Breast epithelium (tissue), 4 donors: ENCODE measurements around the gene PRICKLE2. TPM values are rescaled to one million over a fixed set of nuclear protein-coding genes. Genes with fewer than 3 reads are reported as not detected.

ENCODE experiments used
- DNase-seq, 2 donors: peaks; one replicate each; pipeline ENCODE4 v3.0.0-alpha.2; 2019; ENCODE audit warnings: low spot score in 2 of 2
- H3K27ac ChIP-seq, 2 donors: fragments of 200-600 bp; sonication (generic) in 1 of 2; one replicate each; pipeline ENCODE4 v1.5.1; 2016 to 2019; ENCODE audit warnings: mild to moderate bottlenecking in 1 of 2
- H3K27me3 ChIP-seq, 2 donors: fragments of 200-600 bp; sonication (generic) in 1 of 2; one replicate each; pipeline versions ENCODE4 v1.5.1 to v1.6.0; 2017 to 2019; ENCODE audit warnings: control low read depth in 1 of 2, mild to moderate bottlenecking in 1 of 2
- H3K36me3 ChIP-seq: fragments of 200-600 bp; one replicate; pipeline ENCODE4 v1.5.1; 2019
- H3K4me1 ChIP-seq, 2 donors: fragments of 200-600 bp; sonication (generic); one replicate each; pipeline ENCODE4 v1.5.1; 2016 to 2019; ENCODE audit warnings: control low read depth in 1 of 2
- H3K4me3 ChIP-seq, 3 donors: fragments of 200-600 bp; sonication (generic); 1 replicate in 2 of 3; 2 replicates in 1 of 3; pipeline ENCODE4 v1.5.1; 2016 to 2019; ENCODE audit warnings: mild to moderate bottlenecking in 3 of 3, moderate library complexity in 2 of 3
- H3K9me3 ChIP-seq, 2 donors: fragments of 200-600 bp; sonication (generic) in 1 of 2; one replicate each; pipeline ENCODE4 v1.5.1; 2016 to 2019; ENCODE audit warnings: control low read depth in 1 of 2
- POLR2A ChIP-seq: fragments of 450-650 bp; IDR thresholded peaks from one replicate; pipeline ENCODE4 v1.6.1; 2016; ENCODE audit warnings: antibody characterized with exemption, mild to moderate bottlenecking, moderate library complexity
- POLR2AphosphoS5 ChIP-seq, 3 donors: sonication (generic); formaldehyde crosslinking; IDR thresholded peaks; one replicate each; pipeline ENCODE4 v1.6.1; 2017; ENCODE audit warnings: antibody characterized with exemption in 3 of 3
- intact Hi-C: fragments of 100-400 bp; cut with DNase I; formaldehyde crosslinking; loops from one replicate; pipeline ENCODE4 v1.15.1; 2023; ENCODE audit warnings: low total_unique reads
- total RNA-seq, 3 donors: library from RNA; depleted of rRNA; stranded (reverse); fragments of >200 nt; gene quantifications; one replicate each; pipeline ENCODE4 v1.1.0, GENCODE V29; 2016
- TF ChIP-seq, protein P1 (sequence below), 3 donors: fragments of 450-650 bp; IDR thresholded peaks; one replicate each; pipeline ENCODE4 v1.5.1; 2016 to 2017; ENCODE audit warnings: antibody characterized with exemption in 3 of 3, mild to moderate bottlenecking in 3 of 3, moderate library complexity in 3 of 3

Gene PRICKLE2
- total RNA-seq, 3 donors from 2014 or later = 35.1 to 72.5 (median 44.5) TPM

DNA sequence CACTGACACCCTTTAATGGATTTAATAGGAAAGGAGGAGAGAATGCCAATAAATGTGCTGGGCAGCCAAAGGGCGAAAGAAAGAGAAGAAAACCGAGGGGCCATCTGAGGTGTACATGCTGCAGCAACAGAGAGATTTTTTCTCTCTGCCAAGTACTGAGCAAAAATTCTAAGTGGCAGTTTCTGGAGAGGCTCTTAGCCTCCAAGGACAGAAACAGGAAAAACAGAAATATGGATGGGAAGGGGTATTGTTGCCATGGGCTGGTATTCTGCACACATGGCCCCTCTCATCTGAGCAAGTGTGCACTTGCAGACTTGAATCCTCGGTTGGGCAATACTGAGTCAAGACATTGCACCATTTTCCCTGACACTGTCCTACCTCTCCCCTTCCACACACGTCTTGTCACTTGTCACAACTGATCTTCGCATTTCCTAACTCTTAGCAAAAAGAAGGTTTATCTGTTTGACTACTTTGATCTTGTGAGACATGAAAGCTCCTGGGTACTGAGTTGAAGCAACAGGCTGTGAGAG is 73.9 kb downstream of the PRICKLE2 start:
- Histone ChIP-seq H3K4me3 (no peak overlapping the region), H3K4me1 (peaks cover 0 to 4% of the 10 kb centered on the region in 2 donors), H3K9me3 (no peaks in the 10 kb centered on the region), H3K27me3 (no peaks in the 10 kb centered on the region), H3K36me3 (no peaks in the 10 kb centered on the region), H3K27ac (peak overlapping the region; percentile 70 to 84)
- TF ChIP-seq POLR2AphosphoS5 (IDR thresholded peaks at IDR 0.05) = no peak
- TF ChIP-seq, protein P1, sequence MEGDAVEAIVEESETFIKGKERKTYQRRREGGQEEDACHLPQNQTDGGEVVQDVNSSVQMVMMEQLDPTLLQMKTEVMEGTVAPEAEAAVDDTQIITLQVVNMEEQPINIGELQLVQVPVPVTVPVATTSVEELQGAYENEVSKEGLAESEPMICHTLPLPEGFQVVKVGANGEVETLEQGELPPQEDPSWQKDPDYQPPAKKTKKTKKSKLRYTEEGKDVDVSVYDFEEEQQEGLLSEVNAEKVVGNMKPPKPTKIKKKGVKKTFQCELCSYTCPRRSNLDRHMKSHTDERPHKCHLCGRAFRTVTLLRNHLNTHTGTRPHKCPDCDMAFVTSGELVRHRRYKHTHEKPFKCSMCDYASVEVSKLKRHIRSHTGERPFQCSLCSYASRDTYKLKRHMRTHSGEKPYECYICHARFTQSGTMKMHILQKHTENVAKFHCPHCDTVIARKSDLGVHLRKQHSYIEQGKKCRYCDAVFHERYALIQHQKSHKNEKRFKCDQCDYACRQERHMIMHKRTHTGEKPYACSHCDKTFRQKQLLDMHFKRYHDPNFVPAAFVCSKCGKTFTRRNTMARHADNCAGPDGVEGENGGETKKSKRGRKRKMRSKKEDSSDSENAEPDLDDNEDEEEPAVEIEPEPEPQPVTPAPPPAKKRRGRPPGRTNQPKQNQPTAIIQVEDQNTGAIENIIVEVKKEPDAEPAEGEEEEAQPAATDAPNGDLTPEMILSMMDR (IDR thresholded peaks at IDR 0.05) = no peak
- TF ChIP-seq POLR2A = no peak
- no peak for DNase-seq
- intact Hi-C loops = no loop called here

DNA sequence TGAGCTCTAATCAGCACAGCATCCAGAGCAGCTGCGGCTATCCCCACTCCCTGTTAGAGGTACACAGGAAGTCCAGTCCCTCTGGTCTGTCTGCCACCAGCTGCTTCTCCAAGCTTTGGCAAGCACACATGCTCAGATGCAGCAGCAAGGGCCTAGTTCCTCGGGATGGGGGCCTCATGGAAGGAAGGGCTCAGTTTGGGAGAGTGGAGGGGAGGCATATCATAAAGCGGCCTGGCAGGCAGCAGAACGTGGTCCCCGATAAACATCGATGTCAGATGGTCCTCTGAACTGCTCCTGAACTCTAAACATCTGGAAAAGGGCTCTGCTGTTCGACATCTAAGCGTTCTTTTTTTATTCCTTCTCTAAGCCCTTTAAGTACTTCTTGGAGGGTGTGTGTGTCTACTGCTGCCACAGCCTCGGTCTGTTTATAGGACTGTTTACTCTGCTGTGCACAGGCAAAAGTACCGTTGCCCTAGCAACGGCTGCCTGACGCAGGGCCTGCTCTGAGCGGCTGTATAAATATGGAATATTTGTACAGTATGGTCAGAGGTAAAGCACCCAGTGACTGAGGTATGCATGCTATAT is 74.6 kb downstream of the PRICKLE2 start:
- Histone ChIP-seq H3K36me3 (no peaks in the 10 kb centered on the region), H3K4me1 (peaks cover 0 to 4% of the 10 kb centered on the region in 2 donors), H3K27me3 (no peaks in the 10 kb centered on the region), H3K4me3 (no peak overlapping the region), H3K9me3 (no peaks in the 10 kb centered on the region), H3K27ac (peak overlapping the region; percentile 70 to 84)
- TF ChIP-seq POLR2AphosphoS5 (IDR thresholded peaks at IDR 0.05) (no peak), POLR2A (no peak)
- TF ChIP-seq, protein P1 (IDR thresholded peaks at IDR 0.05) = no peak
- DNase-seq = peak; percentile 58 to 62
- intact Hi-C loops = no loop called here

DNA sequence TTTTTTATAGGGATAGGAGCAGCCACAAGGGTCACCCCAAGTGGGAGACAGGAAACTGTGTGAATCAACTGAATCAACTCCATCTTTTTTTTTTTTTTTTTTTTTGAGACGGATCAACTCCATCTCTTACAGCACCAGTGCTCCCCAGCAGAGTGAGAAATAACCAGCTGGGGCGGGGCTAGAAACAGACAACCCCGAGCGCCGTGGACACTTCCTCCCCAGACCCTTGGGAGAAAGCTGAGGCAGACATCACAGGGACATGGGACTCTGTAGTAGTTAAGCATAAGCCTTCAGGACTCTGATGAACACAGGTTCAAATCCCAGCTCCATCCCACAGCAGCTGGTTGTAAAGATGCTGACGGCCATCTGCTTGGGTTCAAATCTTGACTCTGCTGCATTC is 75.4 kb downstream of the PRICKLE2 start:
- Histone ChIP-seq H3K27ac (peak overlapping the region; percentile 21 to 84), H3K4me3 (no peak overlapping the region), H3K4me1 (peaks cover 0 to 4% of the 10 kb centered on the region in 2 donors), H3K27me3 (no peaks in the 10 kb centered on the region), H3K36me3 (no peaks in the 10 kb centered on the region), H3K9me3 (no peaks in the 10 kb centered on the region)
- TF ChIP-seq, protein P1 (IDR thresholded peaks at IDR 0.05) = no peak
- TF ChIP-seq POLR2A (no peak), POLR2AphosphoS5 (IDR thresholded peaks at IDR 0.05) (no peak)
- no peak for DNase-seq
- intact Hi-C loops = no loop called here

DNA sequence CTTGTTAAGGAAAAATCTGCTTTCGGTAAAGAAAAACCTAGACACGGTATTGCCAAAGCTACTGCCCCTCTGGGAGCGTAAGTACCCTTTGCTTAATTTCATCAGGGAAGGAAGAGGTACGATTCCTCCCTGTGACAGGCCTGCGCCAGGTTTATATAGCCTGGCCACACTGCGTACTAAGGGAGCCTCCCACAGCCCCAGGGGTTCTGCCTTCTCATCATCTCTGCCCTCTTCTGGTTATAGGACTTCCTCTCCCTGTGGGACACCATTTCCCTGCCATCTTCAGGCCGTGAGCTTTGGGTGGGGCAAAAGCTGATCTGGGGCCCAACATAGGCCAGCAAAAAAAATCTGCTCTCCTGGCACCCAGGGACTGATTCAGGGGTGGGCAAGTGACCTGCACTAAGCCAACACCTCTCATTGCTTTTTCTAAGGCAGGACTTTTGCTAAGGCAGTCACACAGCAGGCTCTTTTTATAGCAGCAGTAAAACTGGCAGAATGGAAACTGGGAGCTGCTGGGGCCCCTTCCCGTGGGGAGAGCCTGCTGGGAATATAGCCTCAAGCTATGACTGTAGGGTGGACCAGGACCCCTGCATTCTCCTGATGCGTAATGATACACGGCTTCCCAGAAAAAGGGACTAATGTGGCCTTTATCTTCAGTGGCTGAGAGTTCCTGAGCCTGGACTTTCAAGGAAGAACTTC is 76.2 kb downstream of the PRICKLE2 start:
- TF ChIP-seq POLR2A (no peak), POLR2AphosphoS5 (IDR thresholded peaks at IDR 0.05) (no peak)
- TF ChIP-seq, protein P1 (IDR thresholded peaks at IDR 0.05) = no peak
- Histone ChIP-seq H3K27me3 (no peaks in the 10 kb centered on the region), H3K27ac (no peak overlapping the region), H3K36me3 (no peaks in the 10 kb centered on the region), H3K9me3 (no peaks in the 10 kb centered on the region), H3K4me1 (peaks cover 0 to 4% of the 10 kb centered on the region in 2 donors), H3K4me3 (no peak overlapping the region)
- intact Hi-C loops = no loop called here
- no peak for DNase-seq

DNA sequence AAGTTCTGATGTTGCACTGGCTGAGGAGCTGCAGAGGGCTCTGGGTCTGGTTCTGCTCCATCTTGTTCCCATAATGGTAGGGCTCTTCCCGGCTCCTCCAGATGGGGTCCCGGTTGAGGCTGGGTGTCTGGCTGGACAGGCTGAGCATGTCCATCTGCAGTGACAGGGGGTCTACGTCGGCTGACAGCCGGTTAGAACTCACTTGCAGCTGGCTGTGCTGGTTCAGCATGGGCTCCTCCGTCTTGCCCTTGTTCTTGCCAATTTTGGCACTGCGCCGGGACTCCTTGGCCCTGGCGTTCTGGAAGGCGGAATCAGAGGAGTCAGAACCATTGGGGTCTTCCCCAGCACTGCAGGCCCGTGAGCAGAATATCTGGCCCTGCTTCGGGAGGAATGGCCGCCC is 78.1 kb downstream of the PRICKLE2 start:
- TF ChIP-seq, protein P1 (IDR thresholded peaks at IDR 0.05) = no peak
- TF ChIP-seq POLR2AphosphoS5 (IDR thresholded peaks at IDR 0.05) = no peak
- TF ChIP-seq POLR2A = no peak
- Histone ChIP-seq H3K9me3 (no peaks in the 10 kb centered on the region), H3K36me3 (no peaks in the 10 kb centered on the region), H3K27me3 (no peaks in the 10 kb centered on the region), H3K4me3 (no peak overlapping the region), H3K27ac (no peak overlapping the region), H3K4me1 (peaks cover 0 to 4% of the 10 kb centered on the region in 2 donors)
- DNase-seq = no peak
- intact Hi-C loops = no loop called here
